ENCODE results near the gene CLMN.

GRCh38 chr14:95348395-95349080 is 28.8 kb upstream of the CLMN start:
- TF ChIP-seq CTCF (IDR thresholded peaks at IDR 0.05; ENCODE audit: insufficient read depth, low read length): no peak
- TF ChIP-seq GABPA (IDR thresholded peaks at IDR 0.05; ENCODE audit: low read depth): no peak
- TF ChIP-seq POLR2AphosphoS5 (IDR thresholded peaks at IDR 0.05; ENCODE audit: low read depth): no peak
- TF ChIP-seq, protein P1, sequence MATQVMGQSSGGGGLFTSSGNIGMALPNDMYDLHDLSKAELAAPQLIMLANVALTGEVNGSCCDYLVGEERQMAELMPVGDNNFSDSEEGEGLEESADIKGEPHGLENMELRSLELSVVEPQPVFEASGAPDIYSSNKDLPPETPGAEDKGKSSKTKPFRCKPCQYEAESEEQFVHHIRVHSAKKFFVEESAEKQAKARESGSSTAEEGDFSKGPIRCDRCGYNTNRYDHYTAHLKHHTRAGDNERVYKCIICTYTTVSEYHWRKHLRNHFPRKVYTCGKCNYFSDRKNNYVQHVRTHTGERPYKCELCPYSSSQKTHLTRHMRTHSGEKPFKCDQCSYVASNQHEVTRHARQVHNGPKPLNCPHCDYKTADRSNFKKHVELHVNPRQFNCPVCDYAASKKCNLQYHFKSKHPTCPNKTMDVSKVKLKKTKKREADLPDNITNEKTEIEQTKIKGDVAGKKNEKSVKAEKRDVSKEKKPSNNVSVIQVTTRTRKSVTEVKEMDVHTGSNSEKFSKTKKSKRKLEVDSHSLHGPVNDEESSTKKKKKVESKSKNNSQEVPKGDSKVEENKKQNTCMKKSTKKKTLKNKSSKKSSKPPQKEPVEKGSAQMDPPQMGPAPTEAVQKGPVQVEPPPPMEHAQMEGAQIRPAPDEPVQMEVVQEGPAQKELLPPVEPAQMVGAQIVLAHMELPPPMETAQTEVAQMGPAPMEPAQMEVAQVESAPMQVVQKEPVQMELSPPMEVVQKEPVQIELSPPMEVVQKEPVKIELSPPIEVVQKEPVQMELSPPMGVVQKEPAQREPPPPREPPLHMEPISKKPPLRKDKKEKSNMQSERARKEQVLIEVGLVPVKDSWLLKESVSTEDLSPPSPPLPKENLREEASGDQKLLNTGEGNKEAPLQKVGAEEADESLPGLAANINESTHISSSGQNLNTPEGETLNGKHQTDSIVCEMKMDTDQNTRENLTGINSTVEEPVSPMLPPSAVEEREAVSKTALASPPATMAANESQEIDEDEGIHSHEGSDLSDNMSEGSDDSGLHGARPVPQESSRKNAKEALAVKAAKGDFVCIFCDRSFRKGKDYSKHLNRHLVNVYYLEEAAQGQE (IDR thresholded peaks at IDR 0.05; ENCODE audit: insufficient replicate concordance, low read depth): no peak
- TF ChIP-seq SPI1 (IDR thresholded peaks at IDR 0.05; ENCODE audit: borderline replicate concordance, low read depth): no peak
